Measurements from ENCODE around the gene PACC1.

GRCh38 chr1:212414328-212415106 is at the start of gene PACC1:
- no peak for TF ChIP-seq EZH2 (IDR thresholded peaks at IDR 0.05; ENCODE audit: borderline replicate concordance, low read depth, low read length, severe bottlenecking)
- TF ChIP-seq, protein P1, sequence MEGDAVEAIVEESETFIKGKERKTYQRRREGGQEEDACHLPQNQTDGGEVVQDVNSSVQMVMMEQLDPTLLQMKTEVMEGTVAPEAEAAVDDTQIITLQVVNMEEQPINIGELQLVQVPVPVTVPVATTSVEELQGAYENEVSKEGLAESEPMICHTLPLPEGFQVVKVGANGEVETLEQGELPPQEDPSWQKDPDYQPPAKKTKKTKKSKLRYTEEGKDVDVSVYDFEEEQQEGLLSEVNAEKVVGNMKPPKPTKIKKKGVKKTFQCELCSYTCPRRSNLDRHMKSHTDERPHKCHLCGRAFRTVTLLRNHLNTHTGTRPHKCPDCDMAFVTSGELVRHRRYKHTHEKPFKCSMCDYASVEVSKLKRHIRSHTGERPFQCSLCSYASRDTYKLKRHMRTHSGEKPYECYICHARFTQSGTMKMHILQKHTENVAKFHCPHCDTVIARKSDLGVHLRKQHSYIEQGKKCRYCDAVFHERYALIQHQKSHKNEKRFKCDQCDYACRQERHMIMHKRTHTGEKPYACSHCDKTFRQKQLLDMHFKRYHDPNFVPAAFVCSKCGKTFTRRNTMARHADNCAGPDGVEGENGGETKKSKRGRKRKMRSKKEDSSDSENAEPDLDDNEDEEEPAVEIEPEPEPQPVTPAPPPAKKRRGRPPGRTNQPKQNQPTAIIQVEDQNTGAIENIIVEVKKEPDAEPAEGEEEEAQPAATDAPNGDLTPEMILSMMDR (IDR thresholded peaks at IDR 0.05; ENCODE audit: borderline replicate concordance, extremely low read depth, low read length, poor library complexity, severe bottlenecking), result peak; percentile 8
